Fibroblast of villous mesenchyme (primary cell): ENCODE results near the gene RPL15. TPM values are rescaled to one million over a fixed set of nuclear protein-coding genes. Genes with fewer than 3 reads are reported as not detected.

ENCODE experiments used
- DNase-seq: peaks from one replicate; pipeline ENCODE4 v3.0.0-alpha.2; 2010; ENCODE audit warnings: low read depth
- H3K4me3 ChIP-seq: 2 replicates; pipeline ENCODE4 v1.5.1; 2011; ENCODE audit warnings: low read depth, mild to moderate bottlenecking, low read length
- CTCF ChIP-seq: IDR thresholded peaks from 2 replicates; pipeline ENCODE4 v1.5.1; 2012; ENCODE audit warnings: low read depth, mild to moderate bottlenecking, low read length; ENCODE audit not compliant: insufficient read depth
- total RNA-seq: library from RNA; depleted of rRNA; stranded (reverse); fragments of >200 nt; gene quantifications from 2 replicates; pipeline ENCODE4 v1.2.3, GENCODE V29; 2012

RPL15 gene
- total RNA-seq, 1 donor: 1,935 TPM

DNA sequence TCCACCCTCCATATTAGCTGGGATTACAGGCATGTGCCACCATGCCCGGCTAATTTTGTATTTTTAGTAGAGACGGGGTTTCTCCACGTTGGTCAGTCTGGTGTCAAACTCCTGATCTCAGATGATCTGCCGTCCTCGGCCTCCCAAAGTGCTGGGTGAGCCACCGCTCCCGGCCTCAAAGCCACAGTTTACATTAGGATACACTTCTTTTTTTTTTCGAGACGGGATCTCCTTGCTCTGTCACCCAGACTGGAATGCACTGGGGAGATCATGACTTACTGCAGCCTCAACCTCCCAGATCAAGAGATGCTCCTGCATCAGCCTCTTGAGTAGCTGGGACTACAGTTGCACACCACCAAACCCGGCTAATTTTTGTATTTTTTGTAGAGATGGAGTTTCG is 25.6 kb downstream of the RPL15 start:
- TF ChIP-seq CTCF: no peak
- DNase-seq: no peak
- H3K4me3 ChIP-seq: no peak overlapping the region

- DNase-seq: no peak
- no peak for TF ChIP-seq CTCF
- H3K4me3 ChIP-seq: peak overlapping the region; percentile 78
Observed at GRCh38 chr3:23944007-23944783, 27.3 kb downstream of the RPL15 start.

GRCh38 chr3:23944861-23945662 is 28.1 kb downstream of the RPL15 start, which contains the start of gene NR1D2:
Gene NR1D2 (plus strand): TSS chr3:23945286. CDS start chr3:23945579, 293 bp downstream.
- peak; percentile 78 for DNase-seq
- TF ChIP-seq CTCF: no peak
- H3K4me3 ChIP-seq: peak within 1 kb of the TSS; percentile 82

- no peak for TF ChIP-seq CTCF
- peak overlapping the region; percentile 78 for H3K4me3 ChIP-seq
- no peak for DNase-seq
Observed at GRCh38 chr3:23945663-23945912, 28.7 kb downstream of the RPL15 start.

DNA sequence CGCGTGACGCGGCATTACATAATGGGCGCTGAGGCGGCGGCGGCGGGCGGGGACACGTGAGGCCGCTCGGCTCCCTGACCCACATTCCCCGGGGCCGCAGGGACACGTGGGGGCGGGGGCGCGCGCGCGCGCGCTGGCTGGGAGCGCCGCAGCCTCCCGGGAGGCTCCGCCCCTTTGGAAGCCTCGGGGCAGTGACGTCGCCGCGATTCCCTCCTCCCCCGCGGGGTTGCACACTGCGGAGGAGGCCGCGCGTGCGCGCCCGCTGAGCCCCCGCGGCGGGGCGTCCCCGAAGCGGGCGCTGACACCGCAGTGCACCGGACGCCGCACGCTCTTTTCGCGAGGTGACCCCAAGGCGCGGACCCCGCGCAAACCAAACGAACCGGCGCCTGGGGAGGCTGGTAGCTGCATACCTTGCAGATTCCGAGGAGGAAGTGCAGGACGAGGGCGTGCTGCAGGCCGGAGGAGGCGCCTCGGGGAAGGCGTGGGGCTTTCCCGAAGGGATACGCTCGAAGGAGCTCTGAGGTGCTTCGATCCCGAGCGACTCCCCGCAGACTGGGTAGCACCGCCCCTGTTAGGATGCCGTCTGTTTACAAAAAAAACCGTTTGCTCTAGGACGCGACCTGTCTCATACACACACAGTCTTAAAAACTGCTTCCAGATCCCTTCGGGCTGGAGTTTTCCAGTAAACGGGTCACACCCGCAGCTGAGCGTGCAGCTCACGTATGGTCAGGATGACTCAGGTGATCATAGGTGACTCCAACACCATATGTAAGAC is 29.2 kb downstream of the RPL15 start:
- peak overlapping the region; percentile 82 for H3K4me3 ChIP-seq
- DNase-seq: peak; percentile 97
- TF ChIP-seq CTCF: no peak

DNA sequence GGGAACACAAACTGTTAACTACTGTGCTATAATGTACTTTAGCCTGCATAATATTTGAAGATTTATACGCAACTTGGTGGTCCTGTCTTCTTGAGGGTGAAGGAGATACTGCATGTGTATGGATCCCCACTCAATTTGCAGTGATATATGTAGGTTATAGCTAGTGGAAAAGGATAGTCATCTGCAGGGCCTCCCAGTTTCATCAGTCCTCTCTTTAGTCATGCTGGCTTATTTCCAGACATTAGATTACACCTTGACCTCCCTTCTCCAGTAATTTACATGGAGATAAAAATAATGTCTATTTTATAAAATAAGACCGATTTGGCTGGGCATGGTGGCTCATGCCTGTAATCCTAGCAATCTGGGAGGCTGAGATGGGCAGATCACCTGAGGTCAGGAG is 31.8 kb downstream of the RPL15 start:
- no peak for DNase-seq

More for the DNA sequence above, 31.8 kb downstream of the RPL15 start:
- H3K4me3 ChIP-seq: no peak overlapping the region
- no peak for TF ChIP-seq CTCF
